Smooth muscle cell (in vitro differentiated cells): ENCODE results near the gene TNFAIP8L1. TPM values are rescaled to one million over a fixed set of nuclear protein-coding genes. Genes with fewer than 3 reads are reported as not detected.
A peak's percentile ranks its signal among the peaks of the same experiment; 100 is the strongest.

Experiments
- DNase-seq: peaks from one replicate; lab custom pipeline; 2025; ENCODE audit not compliant: unreplicated experiment; lab: John Stamatoyannopoulos, UW
- H2AFZ ChIP-seq: fragments of 200-600 bp; sonication (generic); 2 replicates; pipeline ENCODE4 v1.6.0; 2016; ENCODE audit warnings: antibody characterized with exemption, low read depth, mild to moderate bottlenecking
- H3F3A ChIP-seq: fragments of 200-600 bp; sonication (generic); 2 replicates; pipeline ENCODE4 v1.6.0; 2017; ENCODE audit warnings: antibody characterized with exemption, low read depth
- H3K27ac ChIP-seq: fragments of 200-600 bp; sonication (generic); 2 replicates; pipeline ENCODE4 v1.5.1; 2016; ENCODE audit warnings: low read depth, mild to moderate bottlenecking
- H3K27me3 ChIP-seq: fragments of 200-600 bp; sonication (generic); 2 replicates; pipeline ENCODE4 v1.6.1; 2016; ENCODE audit warnings: low read depth, mild to moderate bottlenecking
- H3K36me3 ChIP-seq: fragments of 200-600 bp; sonication (generic); 2 replicates; pipeline ENCODE4 v1.5.1; 2016; ENCODE audit warnings: low read depth
- H3K4me1 ChIP-seq: fragments of 200-600 bp; sonication (generic); 2 replicates; pipeline ENCODE4 v1.5.1; 2016; ENCODE audit warnings: low read depth
- H3K4me2 ChIP-seq: fragments of 200-600 bp; sonication (generic); 2 replicates; pipeline ENCODE4 v1.6.0; 2016; ENCODE audit warnings: mild to moderate bottlenecking
- H3K4me3 ChIP-seq: fragments of 200-600 bp; sonication (generic); 2 replicates; pipeline ENCODE4 v1.5.1; 2016; ENCODE audit warnings: mild to moderate bottlenecking
- H3K79me2 ChIP-seq: fragments of 200-600 bp; sonication (generic); 2 replicates; pipeline ENCODE4 v1.6.0; 2016; ENCODE audit warnings: low read depth, mild to moderate bottlenecking
- H3K9ac ChIP-seq: fragments of 200-600 bp; sonication (generic); 2 replicates; pipeline ENCODE4 v1.6.0; 2016; ENCODE audit warnings: low read depth
- H3K9me3 ChIP-seq: fragments of 200-600 bp; sonication (generic); replicated peaks from 2 replicates; pipeline ENCODE4 v1.5.1; 2016; ENCODE audit warnings: low read depth
- H4K20me1 ChIP-seq: fragments of 200-600 bp; sonication (generic); 2 replicates; pipeline ENCODE4 v1.6.0; 2016; ENCODE audit warnings: low read depth
- WGBS: methylation state at CpG from one replicate; pipeline ENCODE4 v1.1.7; 2016; ENCODE audit warnings: low lambda C conversion rate; 5-methylcytosine and 5-hydroxymethylcytosine counted together
- polyA plus RNA-seq: library from polyadenylated mRNA; unstranded; fragments of >200 nt; fragmentation: Nextera tagmentation; extraction: Ambion mirVana; gene quantifications from 2 replicates; pipeline ENCODE4 v1.2.1, GENCODE V29; 2016
- total RNA-seq: library from RNA; depleted of rRNA; stranded (reverse); fragments of >200 nt; gene quantifications from 2 replicates; pipeline ENCODE4 v1.2.3, GENCODE V29; 2014
- TF ChIP-seq, protein P1 (sequence below): fragments of 200-600 bp; sonication (generic); IDR thresholded peaks from 2 replicates; pipeline ENCODE4 v1.5.1; 2017; ENCODE audit warnings: borderline replicate concordance, mild to moderate bottlenecking, antibody characterized with exemption; ENCODE audit not compliant: insufficient read depth, poor library complexity, severe bottlenecking

Gene TNFAIP8L1
- total RNA-seq, result 2.2 and 3.7 TPM in 2 replicates
- 5.2 and 6.6 TPM in 2 replicates for polyA plus RNA-seq

DNA sequence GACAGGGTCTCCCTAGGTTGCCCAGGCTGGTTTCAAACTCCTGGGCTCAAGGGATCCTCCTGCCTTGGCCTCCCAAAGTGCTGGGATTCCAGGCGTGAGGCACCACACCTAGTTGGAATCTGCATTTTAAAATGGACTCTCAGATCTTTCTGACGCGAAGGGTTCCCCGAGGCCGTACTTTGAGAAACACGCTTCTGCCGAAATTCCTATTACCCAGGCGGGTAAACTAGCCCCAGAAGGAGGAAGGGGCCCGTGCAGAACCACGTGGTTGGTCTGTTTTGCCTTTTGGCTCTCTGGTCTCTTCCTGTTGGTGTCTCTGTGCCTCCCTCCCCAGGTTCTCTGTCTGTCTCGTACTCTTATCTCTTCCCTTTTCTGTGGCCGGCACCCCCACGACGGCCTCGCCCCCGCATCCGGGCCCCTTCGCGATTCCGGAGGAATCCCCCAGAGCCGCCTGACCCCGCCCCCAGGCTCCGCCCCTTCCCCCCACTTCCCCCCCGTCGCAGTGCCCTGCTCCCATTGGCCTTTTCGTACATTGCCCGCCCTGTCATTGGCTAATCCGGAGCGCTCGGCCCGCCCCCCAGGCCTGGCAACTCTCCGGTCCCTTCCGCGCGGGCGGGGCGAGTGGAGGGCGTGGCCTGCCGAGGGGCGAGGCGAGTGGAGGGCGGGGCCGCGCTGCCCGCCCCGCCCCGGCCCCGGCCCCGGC is at the start of gene TNFAIP8L1:
TSS of gene TNFAIP8L1 (plus strand) at position 689 of the 703 bp plus-strand sequence. CDS start 12,354 bp downstream, outside the sequence.
- Histone ChIP-seq H3K79me2 (peaks cover 5% of the 10 kb centered on the region), H3K27ac (peak within 1 kb of the TSS; percentile 44), H3K9me3 (no peaks in the 10 kb centered on the region), H2AFZ (peak within 1 kb of the TSS; percentile 88), H3K9ac (peak within 1 kb of the TSS; percentile 71), H3K4me3 (peak within 1 kb of the TSS; percentile 78), H3K36me3 (no peaks in the 10 kb centered on the region), H3K4me1 (peaks cover 2% of the 10 kb centered on the region), H3K27me3 (no peaks in the 10 kb centered on the region), H3K4me2 (peak within 1 kb of the TSS; percentile 96), H4K20me1 (no peaks in the 10 kb centered on the region), H3F3A (peaks cover 12% of the 10 kb centered on the region)
- TF ChIP-seq, protein P1, sequence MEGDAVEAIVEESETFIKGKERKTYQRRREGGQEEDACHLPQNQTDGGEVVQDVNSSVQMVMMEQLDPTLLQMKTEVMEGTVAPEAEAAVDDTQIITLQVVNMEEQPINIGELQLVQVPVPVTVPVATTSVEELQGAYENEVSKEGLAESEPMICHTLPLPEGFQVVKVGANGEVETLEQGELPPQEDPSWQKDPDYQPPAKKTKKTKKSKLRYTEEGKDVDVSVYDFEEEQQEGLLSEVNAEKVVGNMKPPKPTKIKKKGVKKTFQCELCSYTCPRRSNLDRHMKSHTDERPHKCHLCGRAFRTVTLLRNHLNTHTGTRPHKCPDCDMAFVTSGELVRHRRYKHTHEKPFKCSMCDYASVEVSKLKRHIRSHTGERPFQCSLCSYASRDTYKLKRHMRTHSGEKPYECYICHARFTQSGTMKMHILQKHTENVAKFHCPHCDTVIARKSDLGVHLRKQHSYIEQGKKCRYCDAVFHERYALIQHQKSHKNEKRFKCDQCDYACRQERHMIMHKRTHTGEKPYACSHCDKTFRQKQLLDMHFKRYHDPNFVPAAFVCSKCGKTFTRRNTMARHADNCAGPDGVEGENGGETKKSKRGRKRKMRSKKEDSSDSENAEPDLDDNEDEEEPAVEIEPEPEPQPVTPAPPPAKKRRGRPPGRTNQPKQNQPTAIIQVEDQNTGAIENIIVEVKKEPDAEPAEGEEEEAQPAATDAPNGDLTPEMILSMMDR, result no peak
- 13% methylated on average over 13 of the region's 49 CpGs for WGBS
- peak; percentile 93 for DNase-seq

DNA sequence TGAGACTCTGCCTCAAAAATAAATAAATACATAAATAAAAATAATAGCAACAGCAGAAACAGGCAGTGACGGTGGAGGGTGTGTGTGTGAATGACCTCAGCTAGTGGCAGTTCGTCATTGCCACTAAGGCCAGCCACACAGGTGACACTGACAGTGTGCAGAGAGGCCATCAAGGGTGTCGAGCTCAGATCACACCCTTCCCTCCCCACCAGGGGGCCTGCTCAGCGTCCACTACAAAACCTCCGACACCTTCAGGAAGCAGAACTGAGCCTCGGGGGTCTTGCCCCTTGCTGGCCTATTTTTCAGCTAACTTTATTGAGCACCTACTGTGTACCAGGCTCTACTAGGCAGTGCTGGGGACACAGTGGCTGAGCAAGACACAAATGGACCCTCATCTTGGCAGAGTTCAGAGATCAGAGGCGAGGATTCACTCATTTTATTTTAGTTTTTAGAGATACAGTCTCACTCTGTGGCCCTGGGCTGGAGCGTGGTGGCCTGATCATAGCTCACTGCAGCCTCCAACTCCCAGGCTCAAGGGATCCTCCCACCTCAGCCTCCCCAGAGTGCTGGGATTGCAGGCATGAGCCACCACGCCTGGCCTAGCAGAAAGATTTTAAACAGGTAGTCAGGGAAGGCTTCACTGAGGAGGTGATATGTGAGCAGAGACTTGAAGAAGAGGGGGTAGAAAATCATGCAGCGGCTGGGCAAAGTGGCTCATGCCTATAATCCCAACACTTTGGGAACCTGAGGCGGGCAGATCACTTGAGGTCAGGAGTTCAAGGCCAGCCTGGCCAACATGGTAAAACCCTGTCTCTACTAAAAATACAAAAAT is 49.5 kb upstream of the TNFAIP8L1 start:
- WGBS, result 71% methylated on average over 11 of the region's 11 CpGs
- Histone ChIP-seq H3K4me1 (no peaks in the 10 kb centered on the region), H3K4me2 (no peak overlapping the region), H3K79me2 (no peaks in the 10 kb centered on the region), H3K9me3 (no peaks in the 10 kb centered on the region), H3K27me3 (no peaks in the 10 kb centered on the region), H4K20me1 (no peaks in the 10 kb centered on the region), H2AFZ (no peak overlapping the region), H3K4me3 (no peak overlapping the region), H3K27ac (no peak overlapping the region), H3K36me3 (no peaks in the 10 kb centered on the region), H3K9ac (no peak overlapping the region), H3F3A (peaks cover 21% of the 10 kb centered on the region)
- DNase-seq, result no peak
- TF ChIP-seq, protein P1, result peak; percentile 31

DNA sequence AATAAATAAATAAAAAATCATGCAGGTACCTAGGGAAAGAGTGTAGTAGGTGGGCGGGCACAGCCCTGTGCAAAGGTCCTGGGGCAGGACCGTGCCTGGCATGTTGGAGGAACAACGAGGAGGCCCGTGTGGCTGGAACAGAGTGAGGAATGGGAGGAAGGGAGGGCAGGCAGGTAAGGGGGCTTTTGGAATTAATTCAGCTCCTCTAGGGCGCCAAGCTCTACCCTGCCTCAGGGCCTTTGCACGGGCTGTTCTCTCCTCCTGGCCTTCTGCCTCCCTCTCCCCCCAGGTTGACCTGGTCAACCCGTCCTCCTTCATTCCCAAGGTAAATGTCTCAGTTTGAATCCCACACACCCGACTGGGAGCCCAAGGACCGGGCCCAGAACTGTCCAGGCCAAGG is 48.8 kb upstream of the TNFAIP8L1 start:
- no peaks in the 10 kb centered on the region for H3K9me3 ChIP-seq
- no peak overlapping the region for H3K4me3 ChIP-seq
- DNase-seq, result no peak
- H3F3A ChIP-seq, result peaks cover 21% of the 10 kb centered on the region
- no peaks in the 10 kb centered on the region for H3K27me3 ChIP-seq
- WGBS, result 86% methylated on average over 9 of the region's 9 CpGs
- TF ChIP-seq, protein P1, result no peak
- H3K4me1 ChIP-seq, result no peaks in the 10 kb centered on the region
- no peak overlapping the region for H2AFZ ChIP-seq
- H3K9ac ChIP-seq, result no peak overlapping the region
- H3K27ac ChIP-seq, result no peak overlapping the region
- H3K36me3 ChIP-seq, result no peaks in the 10 kb centered on the region
- no peak overlapping the region for H3K4me2 ChIP-seq
- no peaks in the 10 kb centered on the region for H3K79me2 ChIP-seq
- no peaks in the 10 kb centered on the region for H4K20me1 ChIP-seq
